ENCODE measurements around the gene PPP1R13B. TPM values are rescaled to one million over a fixed set of nuclear protein-coding genes. Genes with fewer than 3 reads are reported as not detected.

PPP1R13B gene
- total and polyA plus RNA-seq, 2 experiments from 2014 or later, result 2.0 to 8.5 TPM

GRCh38 chr14:103745424-103745823 lies 102.0 kb downstream of the PPP1R13B start (continued):
- no peak for TF ChIP-seq ZNF462 (CRISPR knock-in tag; IDR thresholded peaks at IDR 0.05)
- TF ChIP-seq POLR2AphosphoS5 (IDR thresholded peaks at IDR 0.05; ENCODE audit: low read depth), result no peak

DNA sequence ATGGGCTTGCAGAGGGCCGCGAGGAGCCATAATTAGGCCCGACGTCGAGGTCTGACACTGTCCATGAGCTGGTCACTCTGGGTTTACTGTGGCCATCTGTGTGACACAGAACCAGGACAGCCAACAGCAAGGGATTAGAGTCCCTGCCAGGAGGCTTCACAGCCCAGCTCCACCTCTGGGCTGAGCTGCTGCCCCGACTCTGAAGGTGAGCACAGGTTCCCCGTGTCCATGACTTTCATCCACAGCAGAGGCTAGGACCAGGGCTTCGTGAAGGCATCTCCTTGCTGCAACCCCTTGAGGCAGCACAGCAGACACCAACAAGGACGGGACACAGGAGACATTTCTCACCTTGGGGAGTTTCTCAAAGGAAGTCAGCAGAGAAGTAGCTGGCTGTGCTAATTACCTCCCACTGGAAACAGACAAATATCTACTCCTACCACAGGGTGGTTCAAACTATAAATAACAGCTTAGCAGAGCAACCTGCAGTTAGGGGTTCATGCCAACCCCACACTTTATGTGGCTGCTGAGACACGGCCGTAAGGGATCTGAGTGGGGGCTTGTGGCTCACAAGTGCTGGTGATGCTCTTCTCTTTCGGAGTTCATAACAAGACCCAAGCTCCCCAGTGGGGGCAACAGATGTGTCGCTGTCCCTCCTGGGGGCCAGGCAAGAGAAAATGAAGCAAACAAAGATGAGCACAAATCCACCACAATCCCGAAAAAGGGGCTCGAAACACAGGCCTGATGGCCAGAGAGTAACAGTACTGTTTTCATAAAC lies 102.6 kb downstream of the PPP1R13B start:
- no peak overlapping the region for H3K27ac ChIP-seq (ENCODE audit: low read depth)
- H3K36me3 Mint-ChIP-seq (ENCODE audit: low read depth), result peaks cover 12% of the 10 kb centered on the region
- H3K36me3 ChIP-seq (ENCODE audit: insufficient read depth), result no peaks in the 10 kb centered on the region

More for the DNA sequence above, 102.6 kb downstream of the PPP1R13B start:
- no peaks in the 10 kb centered on the region for H3F3A ChIP-seq (replicated peaks; ENCODE audit: low read depth)
- H3K9me2 ChIP-seq (ENCODE audit: insufficient read depth), result no peaks in the 10 kb centered on the region
- Mint-ChIP-seq H3K9me3 (no peaks in the 10 kb centered on the region), H3K27ac (no peak overlapping the region), H3K4me3 (no peak overlapping the region), H3K4me1 (peaks cover 30% of the 10 kb centered on the region), H3K27me3 (ENCODE audit: insufficient read depth, low read depth, poor library complexity) (peaks cover 11% of the 10 kb centered on the region)
- H3K4me3 ChIP-seq, result no peak overlapping the region
- H3K4me1 ChIP-seq (ENCODE audit: insufficient read depth), result no peaks in the 10 kb centered on the region
- H3K27me3 ChIP-seq (ENCODE audit: insufficient read depth), result no peaks in the 10 kb centered on the region
- no peak for ATAC-seq
- H4K20me1 ChIP-seq (replicated peaks; ENCODE audit: insufficient read depth), result no peaks in the 10 kb centered on the region
- no peak overlapping the region for H3K4me2 ChIP-seq
- no peak overlapping the region for H2AFZ ChIP-seq
- DNase-seq (ENCODE audit: low spot score), result no peak
- TF ChIP-seq ZNF114 (CRISPR knock-in tag; IDR thresholded peaks at IDR 0.05), result no peak
- no peak for TF ChIP-seq EZH2 (IDR thresholded peaks at IDR 0.05; ENCODE audit: low read depth, unreplicated experiment)
- TF ChIP-seq, protein P1, sequence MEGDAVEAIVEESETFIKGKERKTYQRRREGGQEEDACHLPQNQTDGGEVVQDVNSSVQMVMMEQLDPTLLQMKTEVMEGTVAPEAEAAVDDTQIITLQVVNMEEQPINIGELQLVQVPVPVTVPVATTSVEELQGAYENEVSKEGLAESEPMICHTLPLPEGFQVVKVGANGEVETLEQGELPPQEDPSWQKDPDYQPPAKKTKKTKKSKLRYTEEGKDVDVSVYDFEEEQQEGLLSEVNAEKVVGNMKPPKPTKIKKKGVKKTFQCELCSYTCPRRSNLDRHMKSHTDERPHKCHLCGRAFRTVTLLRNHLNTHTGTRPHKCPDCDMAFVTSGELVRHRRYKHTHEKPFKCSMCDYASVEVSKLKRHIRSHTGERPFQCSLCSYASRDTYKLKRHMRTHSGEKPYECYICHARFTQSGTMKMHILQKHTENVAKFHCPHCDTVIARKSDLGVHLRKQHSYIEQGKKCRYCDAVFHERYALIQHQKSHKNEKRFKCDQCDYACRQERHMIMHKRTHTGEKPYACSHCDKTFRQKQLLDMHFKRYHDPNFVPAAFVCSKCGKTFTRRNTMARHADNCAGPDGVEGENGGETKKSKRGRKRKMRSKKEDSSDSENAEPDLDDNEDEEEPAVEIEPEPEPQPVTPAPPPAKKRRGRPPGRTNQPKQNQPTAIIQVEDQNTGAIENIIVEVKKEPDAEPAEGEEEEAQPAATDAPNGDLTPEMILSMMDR (conservative IDR thresholded peaks at IDR 0.05; ENCODE audit: low read depth in 2 of 2), result no peak
- no peaks in the 10 kb centered on the region for H3K79me2 ChIP-seq (replicated peaks; ENCODE audit: insufficient read depth)

Measured in GM23338 (cell line).